GM18505 (cell line): ENCODE measurements around the gene RIPOR2.
"Not testable (repeated sequence)": the region's sequence is repeated elsewhere in the genome, so short reads cannot be mapped to it uniquely, and the experiment has no call there.

Experiments
- ATAC-seq: cut with Tn5 transposase; IDR thresholded peaks from one replicate; pipeline ENCODE4 v1.9.1; 2021; ENCODE audit not compliant: unreplicated experiment
- POLR2A ChIP-seq: IDR thresholded peaks from 4 replicates; pipeline ENCODE4 v1.6.1; 2011; ENCODE audit warnings: borderline replicate concordance; ENCODE audit not compliant: insufficient read depth, insufficient read length; ENCODE audit errors: extremely low read depth

The RIPOR2 gene

GRCh38 chr6:24926192-24926591, 9.6 kb downstream of the RIPOR2 start:
- no peak for ATAC-seq
- TF ChIP-seq POLR2A, result no peak

- TF ChIP-seq POLR2A, result no peak
- ATAC-seq, result no peak
These were observed 10.1 kb downstream of the RIPOR2 start for GRCh38 chr6:24925661-24926060.

GRCh38 chr6:24924580-24925356, 11.0 kb downstream of the RIPOR2 start:
- TF ChIP-seq POLR2A, result no peak
- ATAC-seq, result no peak

- no peak for TF ChIP-seq POLR2A
These were observed 11.8 kb downstream of the RIPOR2 start for GRCh38 chr6:24923885-24924401.

GRCh38 chr6:24922814-24923213, 12.9 kb downstream of the RIPOR2 start:
- no peak for ATAC-seq
- TF ChIP-seq POLR2A, result no peak

More at GRCh38 chr6:24923885-24924401, 11.8 kb downstream of the RIPOR2 start:
- no peak for ATAC-seq

- ATAC-seq, result no peak
- TF ChIP-seq POLR2A, result no peak
These were observed 13.6 kb downstream of the RIPOR2 start for GRCh38 chr6:24922170-24922569.

GRCh38 chr6:24920136-24920535, 15.6 kb downstream of the RIPOR2 start:
- no peak for TF ChIP-seq POLR2A
- ATAC-seq, result no peak

- TF ChIP-seq POLR2A, result no peak
- ATAC-seq, result peak; percentile 64
These were observed 16.5 kb downstream of the RIPOR2 start for GRCh38 chr6:24919056-24919892.

- no peak for TF ChIP-seq POLR2A
These were observed 17.1 kb downstream of the RIPOR2 start for GRCh38 chr6:24918641-24919055.

GRCh38 chr6:24916496-24916895, 19.3 kb downstream of the RIPOR2 start:
- ATAC-seq, result no peak
- TF ChIP-seq POLR2A, result no peak

More at GRCh38 chr6:24918641-24919055, 17.1 kb downstream of the RIPOR2 start:
- ATAC-seq, result no peak

- TF ChIP-seq POLR2A, result no peak
- ATAC-seq, result no peak
These were observed 20.1 kb downstream of the RIPOR2 start for GRCh38 chr6:24915641-24916040.

- ATAC-seq, result not testable (repeated sequence)
These were observed 21.7 kb downstream of the RIPOR2 start for GRCh38 chr6:24914082-24914481.

- no peak for ATAC-seq
These were observed 23.9 kb downstream of the RIPOR2 start for GRCh38 chr6:24911796-24912382.

More at GRCh38 chr6:24911796-24912382, 23.9 kb downstream of the RIPOR2 start:
- TF ChIP-seq POLR2A, result no peak
